Mononuclear cell (primary cell): ENCODE data around the gene KLHL17. TPM values are rescaled to one million over a fixed set of nuclear protein-coding genes. Genes with fewer than 3 reads are reported as not detected.
"Not testable (repeated sequence)": the region's sequence is repeated elsewhere in the genome, so short reads cannot be mapped to it uniquely, and the experiment has no call there.

Source experiments
- H3K27me3 ChIP-seq: 2 replicates; pipeline ENCODE4 v1.6.0; 2011; ENCODE audit warnings: low read length, control low read depth; ENCODE audit not compliant: insufficient read depth
- H3K4me1 ChIP-seq: 2 replicates; pipeline ENCODE4 v1.5.1; 2011; ENCODE audit warnings: mild to moderate bottlenecking, low read length, control low read depth; ENCODE audit not compliant: insufficient read depth
- H3K4me3 ChIP-seq: 2 replicates; pipeline ENCODE4 v1.5.1; 2011; ENCODE audit warnings: mild to moderate bottlenecking, low read length, moderate library complexity
- H3K9me3 ChIP-seq: 2 replicates; pipeline ENCODE4 v1.5.1; 2011; ENCODE audit warnings: low read depth, mild to moderate bottlenecking, control low read depth, low read length
- total RNA-seq: library from RNA; depleted of rRNA; stranded (reverse); fragments of >200 nt; gene quantifications from one replicate; pipeline ENCODE4 v1.2.3, GENCODE V29; 2012

The KLHL17 gene
- total RNA-seq, 1 donor, result 2.2 TPM

DNA sequence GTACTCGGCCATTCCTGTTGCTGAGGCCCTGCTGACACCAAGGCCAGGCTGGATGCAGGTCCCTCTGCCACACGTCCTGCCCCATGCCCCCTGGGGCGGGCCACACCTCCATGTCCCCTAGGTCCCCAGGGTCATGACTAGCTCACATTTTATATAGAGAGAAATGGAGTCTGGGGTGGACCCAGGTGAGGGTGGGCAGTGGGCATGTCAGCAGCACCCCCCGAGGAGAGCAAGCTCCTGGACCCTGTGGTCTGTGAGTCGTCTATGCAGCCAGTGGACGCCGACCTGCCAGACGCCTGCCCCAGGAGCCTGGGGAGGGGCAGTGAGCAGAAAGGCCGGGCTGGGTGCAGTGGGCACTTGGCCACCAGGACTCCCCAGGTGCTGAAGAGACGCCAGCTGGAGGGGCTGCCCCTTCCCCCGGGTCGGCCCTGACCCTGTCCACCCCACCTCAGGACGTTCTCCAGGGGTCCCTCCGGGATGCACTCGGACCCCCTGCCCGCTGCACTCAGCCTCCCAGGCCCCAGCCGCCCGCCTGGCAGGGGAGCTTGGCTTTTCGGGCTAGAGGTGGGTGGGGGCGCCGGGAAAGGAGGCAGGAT is 20.8 kb upstream of the KLHL17 start:
- no peaks in the 10 kb centered on the region for H3K9me3 ChIP-seq
- no peak overlapping the region for H3K4me3 ChIP-seq
- H3K4me1 ChIP-seq, result peaks cover 17% of the 10 kb centered on the region
- H3K27me3 ChIP-seq, result peaks cover 36% of the 10 kb centered on the region

DNA sequence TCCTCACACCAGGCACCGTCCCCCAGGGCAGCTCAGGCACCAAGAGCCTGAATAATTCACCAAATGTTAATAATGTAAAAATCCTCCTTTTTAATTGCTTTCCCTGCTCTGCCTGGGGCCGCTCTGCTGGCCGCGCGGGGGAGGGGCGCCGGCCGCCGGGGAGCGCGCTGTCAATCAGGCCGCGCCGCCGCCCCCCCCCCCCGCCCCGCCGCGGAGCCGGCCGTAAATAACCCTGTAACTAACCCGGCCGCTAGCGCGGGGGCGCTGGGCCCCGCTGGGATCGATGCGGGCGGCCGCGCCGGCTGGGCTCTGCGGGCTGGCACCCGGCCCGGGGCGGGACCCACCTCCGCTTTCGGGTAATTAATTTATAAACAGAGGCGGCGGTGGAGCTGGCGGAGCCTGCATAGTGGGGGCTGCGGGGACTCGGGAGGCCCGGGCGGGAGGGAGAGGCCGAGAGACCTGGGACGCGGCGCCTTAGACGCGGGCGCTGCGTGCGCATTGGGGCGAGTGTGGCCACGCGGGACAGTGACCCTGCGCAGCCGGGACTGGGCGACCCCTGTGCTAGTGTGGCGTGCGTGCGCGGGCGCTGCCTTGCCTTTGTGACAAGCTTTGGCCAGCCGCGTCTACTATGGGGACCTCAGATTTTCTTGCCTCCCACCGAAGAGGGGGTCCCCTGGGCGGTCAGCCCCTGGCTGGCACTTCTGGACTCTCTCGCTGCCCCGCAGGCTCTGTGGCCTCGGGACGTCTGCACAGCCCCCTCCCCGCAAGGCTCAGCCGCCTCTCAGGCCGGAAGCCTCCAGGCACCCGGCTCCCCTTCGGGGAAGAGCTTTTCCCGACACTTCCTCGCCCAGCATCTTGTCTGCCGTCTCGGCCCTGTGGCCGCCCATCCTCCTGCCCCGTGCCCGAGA is 20.0 kb upstream of the KLHL17 start:
- H3K4me1 ChIP-seq, result peaks cover 13% of the 10 kb centered on the region
- no peaks in the 10 kb centered on the region for H3K9me3 ChIP-seq
- no peak overlapping the region for H3K4me3 ChIP-seq
- H3K27me3 ChIP-seq, result peaks cover 32% of the 10 kb centered on the region

DNA sequence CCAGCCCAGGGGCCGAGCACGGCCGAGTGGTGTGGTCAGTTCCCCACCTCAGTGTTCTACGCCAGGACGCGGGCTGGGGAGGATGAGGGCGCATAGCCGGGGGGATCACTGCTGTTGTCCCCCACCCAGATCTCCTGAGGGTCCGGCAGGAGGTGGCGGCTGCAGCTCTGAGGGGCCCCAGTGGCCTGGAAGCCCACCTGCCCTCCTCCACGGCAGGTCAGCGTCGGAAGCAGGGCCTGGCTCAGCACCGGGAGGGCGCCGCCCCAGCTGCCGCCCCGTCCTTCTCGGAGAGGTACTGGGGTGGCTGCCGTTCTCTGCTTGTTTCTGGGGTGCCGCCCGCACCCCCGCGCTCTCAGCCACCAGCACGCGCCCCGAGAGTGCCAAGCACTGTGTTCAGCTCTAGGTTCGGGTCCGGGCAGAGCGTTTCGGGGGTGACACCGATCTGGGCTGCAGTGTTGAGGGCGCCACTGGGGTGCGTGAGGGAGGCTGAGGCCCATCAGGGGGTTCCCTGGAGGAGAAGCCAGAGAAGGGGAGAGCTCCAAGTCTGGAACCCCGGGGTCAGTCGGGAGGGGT is 19.3 kb upstream of the KLHL17 start:
- Histone ChIP-seq H3K9me3 (no peaks in the 10 kb centered on the region), H3K4me3 (no peak overlapping the region), H3K4me1 (peaks cover 11% of the 10 kb centered on the region), H3K27me3 (peaks cover 29% of the 10 kb centered on the region)

DNA sequence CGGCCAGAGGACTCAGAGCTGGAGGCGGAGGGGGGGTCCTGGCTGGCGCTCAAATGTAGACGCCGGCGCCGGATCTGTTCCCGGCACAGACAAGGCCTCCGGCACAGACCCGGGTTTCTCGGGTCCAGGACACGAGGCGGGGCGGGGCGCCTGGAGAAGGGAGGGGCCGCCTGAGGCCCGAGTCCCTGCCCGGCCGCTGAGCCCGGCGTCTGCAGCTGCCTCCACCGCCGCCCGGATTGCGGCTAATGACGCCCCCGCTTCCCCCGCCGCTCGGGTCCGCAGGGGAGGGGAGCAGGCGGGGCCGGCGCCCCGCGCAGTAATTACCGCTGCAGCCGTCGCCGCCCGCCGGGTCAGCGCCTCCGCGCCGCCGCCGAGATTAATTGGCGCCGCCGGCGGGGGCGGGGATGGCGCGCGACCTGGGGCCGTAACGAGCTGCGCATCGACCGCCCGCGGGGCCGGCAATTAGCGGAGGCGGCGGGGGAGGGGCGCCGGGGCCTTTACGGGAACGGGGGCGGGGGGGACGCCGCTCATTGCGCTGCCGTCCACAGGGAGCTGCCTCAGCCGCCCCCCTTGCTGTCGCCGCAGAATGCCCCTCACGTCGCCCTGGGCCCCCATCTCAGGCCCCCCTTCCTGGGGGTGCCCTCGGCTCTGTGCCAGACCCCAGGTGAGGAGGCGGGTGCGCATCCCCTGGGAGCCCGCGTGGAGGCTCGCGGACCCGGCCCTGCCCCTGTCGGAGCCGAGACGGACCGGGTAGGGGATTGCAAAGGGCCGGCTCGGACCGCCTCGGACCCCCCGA is 18.6 kb upstream of the KLHL17 start:
- Histone ChIP-seq H3K4me3 (no peak overlapping the region), H3K9me3 (no peaks in the 10 kb centered on the region), H3K27me3 (peaks cover 29% of the 10 kb centered on the region), H3K4me1 (peaks cover 11% of the 10 kb centered on the region)

DNA sequence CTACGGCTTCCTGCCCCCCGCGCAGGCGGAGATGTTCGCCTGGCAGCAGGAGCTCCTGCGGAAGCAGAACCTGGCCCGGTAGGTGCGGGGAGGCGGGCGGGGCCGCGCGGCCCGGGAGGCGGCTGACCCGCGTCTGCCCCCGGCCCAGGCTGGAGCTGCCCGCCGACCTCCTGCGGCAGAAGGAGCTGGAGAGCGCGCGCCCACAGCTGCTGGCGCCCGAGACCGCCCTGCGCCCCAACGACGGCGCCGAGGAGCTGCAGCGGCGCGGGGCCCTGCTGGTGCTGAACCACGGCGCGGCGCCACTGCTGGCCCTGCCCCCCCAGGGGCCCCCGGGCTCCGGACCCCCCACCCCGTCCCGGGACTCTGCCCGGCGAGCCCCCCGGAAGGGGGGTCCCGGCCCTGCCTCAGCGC is 18.0 kb upstream of the KLHL17 start:
- Histone ChIP-seq H3K27me3 (peaks cover 29% of the 10 kb centered on the region), H3K9me3 (no peaks in the 10 kb centered on the region), H3K4me1 (peaks cover 11% of the 10 kb centered on the region), H3K4me3 (no peak overlapping the region)

DNA sequence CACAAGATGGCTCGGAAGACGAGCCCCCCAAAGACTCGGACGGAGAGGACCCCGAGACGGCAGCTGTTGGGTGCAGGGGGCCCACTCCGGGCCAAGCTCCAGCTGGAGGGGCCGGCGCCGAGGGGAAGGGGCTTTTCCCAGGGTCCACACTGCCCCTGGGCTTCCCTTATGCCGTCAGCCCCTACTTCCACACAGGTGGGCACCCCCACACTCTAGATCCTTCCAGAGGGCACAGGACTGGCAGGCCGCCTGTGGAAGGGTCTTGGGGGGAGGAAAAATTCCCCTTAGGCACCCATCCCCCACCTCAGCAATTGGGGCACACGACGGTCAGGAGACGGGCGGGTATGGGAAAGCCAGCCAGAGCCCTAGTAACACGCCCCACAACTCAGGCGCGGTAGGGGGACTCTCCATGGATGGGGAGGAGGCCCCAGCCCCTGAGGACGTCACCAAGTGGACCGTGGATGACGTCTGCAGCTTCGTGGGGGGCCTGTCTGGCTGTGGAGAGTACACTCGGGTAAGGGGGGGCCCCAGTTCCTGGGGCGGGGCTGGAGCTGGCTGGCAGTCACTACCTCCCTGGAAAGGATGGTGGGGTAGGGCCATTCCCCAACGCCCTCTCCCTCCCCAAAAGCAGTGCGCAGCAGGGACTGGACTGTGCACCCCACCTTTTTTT is 17.4 kb upstream of the KLHL17 start:
- Histone ChIP-seq H3K4me3 (no peak overlapping the region), H3K9me3 (no peaks in the 10 kb centered on the region), H3K4me1 (peaks cover 11% of the 10 kb centered on the region), H3K27me3 (peaks cover 29% of the 10 kb centered on the region)

DNA sequence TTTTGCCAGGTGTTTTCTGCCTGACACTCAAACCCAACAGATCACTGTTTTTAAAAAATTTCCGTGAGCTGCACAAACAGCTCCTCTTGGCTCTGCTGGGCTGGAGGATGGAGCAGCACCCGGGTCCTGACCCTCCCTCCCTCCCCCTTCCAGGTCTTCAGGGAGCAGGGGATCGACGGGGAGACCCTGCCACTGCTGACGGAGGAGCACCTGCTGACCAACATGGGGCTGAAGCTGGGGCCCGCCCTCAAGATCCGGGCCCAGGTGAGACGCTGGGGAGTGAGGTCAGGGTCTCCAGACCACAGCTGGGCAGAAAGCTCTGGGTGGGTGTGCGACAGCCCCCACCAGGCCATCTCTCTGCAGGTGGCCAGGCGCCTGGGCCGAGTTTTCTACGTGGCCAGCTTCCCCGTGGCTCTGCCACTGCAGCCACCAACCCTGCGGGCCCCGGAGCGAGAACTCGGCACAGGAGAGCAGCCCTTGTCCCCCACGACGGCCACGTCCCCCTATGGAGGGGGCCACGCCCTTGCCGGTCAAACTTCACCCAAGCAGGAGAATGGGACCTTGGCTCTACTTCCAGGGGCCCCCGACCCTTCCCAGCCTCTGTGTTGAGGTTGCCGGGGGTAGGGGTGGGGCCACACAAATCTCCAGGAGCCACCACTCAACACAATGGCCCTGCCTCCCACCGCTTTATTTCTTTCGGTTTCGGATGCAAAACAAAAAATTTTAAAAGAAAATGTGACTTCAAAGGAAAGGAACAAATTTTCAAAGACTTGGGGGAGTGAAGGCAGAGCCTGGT is 16.6 kb upstream of the KLHL17 start:
- Histone ChIP-seq H3K4me3 (no peak overlapping the region), H3K9me3 (no peaks in the 10 kb centered on the region), H3K27me3 (peaks cover 27% of the 10 kb centered on the region), H3K4me1 (peaks cover 11% of the 10 kb centered on the region)

DNA sequence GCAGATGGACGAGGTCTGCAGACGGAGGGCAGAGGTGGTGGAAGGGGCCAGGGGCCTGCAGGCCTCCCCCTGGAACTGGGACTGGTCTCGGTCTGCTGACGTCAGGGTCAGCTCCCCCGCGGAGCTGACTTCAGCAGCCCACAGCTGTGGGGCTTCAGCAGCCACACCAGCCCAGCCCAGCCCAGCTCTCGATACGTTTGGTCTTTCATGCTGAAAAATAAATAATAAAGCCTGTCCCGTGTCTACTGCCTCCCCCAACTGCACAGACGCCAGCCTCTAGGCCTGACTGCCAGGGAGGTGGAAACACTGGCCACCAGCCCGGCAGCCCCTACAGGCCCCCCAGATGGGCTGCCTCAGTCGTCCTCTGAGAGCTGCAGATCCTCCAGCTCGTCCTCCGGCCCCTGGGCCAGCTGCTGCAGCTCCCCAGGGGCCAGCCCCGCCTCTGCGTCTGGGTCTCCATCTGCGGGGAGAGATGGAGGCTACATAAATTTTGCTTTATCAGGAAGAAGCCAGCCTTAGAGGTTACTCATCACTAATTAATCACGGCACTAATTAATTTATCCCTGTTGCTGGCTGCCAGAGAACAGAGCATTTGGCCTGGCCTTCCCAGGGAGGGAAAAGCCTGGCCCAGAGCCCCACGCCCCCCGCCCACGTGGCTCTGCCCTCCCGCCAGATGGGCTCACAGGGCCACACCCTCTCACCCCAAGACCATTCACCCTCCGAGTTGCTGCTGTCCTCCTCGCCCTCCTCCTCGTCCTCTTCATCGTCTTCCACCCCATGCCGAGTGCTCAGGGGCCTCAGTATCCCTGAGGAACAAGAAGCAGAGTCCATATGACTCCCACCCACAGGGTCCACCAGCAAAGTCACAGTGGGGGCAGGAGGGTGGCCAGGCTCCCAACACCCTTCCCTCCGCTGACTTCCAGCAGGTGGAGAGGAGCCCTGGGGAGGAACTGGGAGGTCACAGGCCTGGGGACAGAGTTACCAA is 15.8 kb upstream of the KLHL17 start:
- no peak overlapping the region for H3K4me3 ChIP-seq
- peaks cover 21% of the 10 kb centered on the region for H3K27me3 ChIP-seq
- H3K9me3 ChIP-seq, result no peaks in the 10 kb centered on the region
- peaks cover 11% of the 10 kb centered on the region for H3K4me1 ChIP-seq

DNA sequence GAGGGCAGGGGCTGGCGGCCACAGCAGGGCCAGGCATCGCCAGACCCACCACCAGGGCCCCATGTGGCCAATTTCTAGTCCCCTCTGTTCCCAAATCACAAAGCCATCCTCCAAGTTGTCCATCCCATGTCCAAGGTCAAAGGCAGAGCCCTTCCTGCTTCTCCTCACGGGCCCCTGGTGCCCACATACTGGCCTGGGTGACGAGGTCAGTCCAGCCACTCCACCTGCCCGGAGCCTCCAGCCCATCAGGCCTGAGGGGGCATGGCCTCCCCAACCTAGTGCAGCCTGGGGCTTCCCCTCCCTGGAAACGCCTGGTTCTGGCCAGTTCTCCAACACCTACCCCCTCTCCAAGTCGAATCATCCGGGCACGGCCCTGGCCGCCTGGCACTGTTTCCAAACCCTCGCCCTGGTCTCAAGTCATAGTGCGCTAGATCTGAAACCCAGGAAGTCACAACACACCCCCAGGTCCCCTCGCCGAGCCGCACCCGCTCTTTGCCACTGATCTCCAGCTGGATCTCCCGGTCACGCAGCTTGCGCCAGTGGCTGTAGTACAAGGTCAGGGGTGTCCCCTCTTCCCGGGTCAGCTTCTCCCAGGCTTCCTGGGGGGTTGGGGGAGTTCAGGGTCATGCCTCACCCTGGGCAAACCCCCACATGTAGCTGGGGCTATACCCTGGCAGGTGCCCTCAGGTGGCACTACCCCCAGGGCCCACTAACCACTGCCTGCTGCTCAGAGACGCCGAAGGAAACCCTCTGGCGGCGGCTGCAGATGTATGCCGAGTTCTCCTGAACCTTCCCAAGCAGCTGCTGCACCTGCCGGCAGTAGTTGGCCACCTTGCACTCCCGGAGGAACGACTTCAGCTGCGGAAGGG is 14.5 kb upstream of the KLHL17 start:
- Histone ChIP-seq H3K4me1 (peaks cover 5% of the 10 kb centered on the region), H3K9me3 (no peaks in the 10 kb centered on the region), H3K27me3 (peaks cover 12% of the 10 kb centered on the region), H3K4me3 (no peak overlapping the region)

DNA sequence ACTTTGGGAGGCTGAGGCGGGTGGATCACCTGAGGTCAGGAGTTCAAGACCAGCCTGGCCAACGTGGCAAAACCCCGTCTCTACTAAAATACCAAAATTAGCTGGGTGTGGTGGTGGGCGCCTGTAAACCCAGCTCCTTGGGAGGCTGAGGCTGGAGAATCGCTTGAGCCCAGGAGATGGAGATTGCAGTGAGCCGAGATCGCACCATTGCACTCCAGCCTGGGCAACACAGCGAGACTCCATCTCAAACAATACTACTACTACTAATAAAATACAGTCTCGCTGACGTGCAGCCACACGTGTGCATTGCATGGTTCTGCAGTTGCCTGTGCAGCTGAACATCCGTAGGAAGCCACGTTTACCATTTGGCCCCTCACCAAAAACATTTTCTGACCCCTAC is 13.6 kb upstream of the KLHL17 start:
- H3K9me3 ChIP-seq, H3K4me3 ChIP-seq, H3K4me1 ChIP-seq, H3K27me3 ChIP-seq: not testable (repeated sequence)

DNA sequence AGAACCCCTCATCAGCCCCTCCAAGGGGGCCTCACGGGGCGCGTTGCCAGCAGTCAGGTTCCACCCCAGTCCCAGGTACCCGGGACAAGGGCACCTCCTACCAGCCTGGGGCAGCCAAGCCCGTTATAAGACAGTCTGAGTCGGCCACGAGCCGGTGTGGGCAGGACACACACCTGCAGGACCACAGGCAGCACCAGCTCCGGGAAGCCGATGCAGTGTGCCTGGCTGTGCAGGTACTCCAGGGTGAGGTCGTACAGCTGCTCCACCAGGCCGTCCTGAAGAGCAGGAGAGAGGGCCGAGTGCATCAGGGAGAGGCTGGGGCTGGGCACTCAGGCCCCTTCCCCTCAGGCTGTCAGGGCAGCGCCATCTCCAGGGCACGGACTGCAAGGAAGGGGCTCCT is 12.4 kb upstream of the KLHL17 start:
- Histone ChIP-seq H3K4me1 (no peaks in the 10 kb centered on the region), H3K9me3 (no peaks in the 10 kb centered on the region), H3K27me3 (peaks cover 3% of the 10 kb centered on the region), H3K4me3 (no peak overlapping the region)

DNA sequence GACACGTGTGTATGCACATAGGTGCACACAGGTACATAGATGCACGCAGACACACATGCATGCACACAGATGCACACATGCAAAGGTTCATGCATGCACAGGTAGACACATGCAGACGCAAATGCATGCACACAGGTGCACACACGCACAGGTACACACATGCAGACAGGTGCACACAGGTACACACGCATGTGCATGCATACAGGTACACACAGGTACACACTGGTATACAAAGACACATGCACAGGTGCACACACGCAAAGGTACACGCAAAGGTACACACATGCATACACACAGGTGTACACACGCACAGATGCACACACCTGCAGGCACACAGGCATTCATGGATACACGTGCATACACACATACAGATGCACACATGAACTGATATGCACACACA is 10.1 kb upstream of the KLHL17 start:
- Histone ChIP-seq H3K4me3 (no peak overlapping the region), H3K9me3 (no peaks in the 10 kb centered on the region), H3K27me3 (no peaks in the 10 kb centered on the region), H3K4me1 (no peaks in the 10 kb centered on the region)
